Pancreas (tissue), 10 donors: ENCODE data around the gene CCDC138. TPM values are rescaled to one million over a fixed set of nuclear protein-coding genes. Genes with fewer than 3 reads are reported as not detected.

Source experiments
- ATAC-seq, 4 donors: fragments of 200-7000 bp; cut with Tn5 transposase; one replicate each; pipeline versions ENCODE4 v1.8.0 to v1.9.1; 2020; ENCODE audit warnings: mild to moderate bottlenecking in 4 of 4, moderate library complexity in 4 of 4
- DNase-seq, 6 donors: peaks; one replicate each; pipeline ENCODE4 v3.0.0-alpha.2; 2020
- FAIRE-seq: peaks from 2 replicates; lab custom pipeline; 2012; peaks lifted over from hg19 to GRCh38; lab: Jason Lieb, UNC
- H3K27ac ChIP-seq, 4 donors: fragments of 200-600 bp; sonication (generic); 1 replicate in 3 of 4; 2 replicates in 1 of 4; pipeline versions ENCODE4 v1.5.0 to v1.8.0; 2020
- H3K27me3 ChIP-seq, 4 donors: fragments of 200-600 bp; one replicate each; pipeline ENCODE4 v1.8.0; 2021
- H3K36me3 ChIP-seq, 3 donors: fragments of 200-600 bp; sonication (generic) in 1 of 3; one replicate each; pipeline versions ENCODE4 v1.5.0 to v1.8.0; 2020 to 2021
- H3K4me1 ChIP-seq, 3 donors: fragments of 200-600 bp; one replicate each; pipeline ENCODE4 v1.8.0; 2021
- H3K4me3 ChIP-seq, 4 donors: fragments of 200-600 bp; sonication (generic) in 2 of 4; one replicate each; pipeline versions ENCODE4 v1.5.0 to v1.8.0; 2020 to 2021
- H3K9me3 ChIP-seq, 4 donors: fragments of 200-600 bp; one replicate each; pipeline ENCODE4 v1.8.0; 2021
- CTCF ChIP-seq, 4 donors: fragments of 200-600 bp; sonication (generic) in 3 of 4; IDR thresholded peaks; one replicate each; pipeline versions ENCODE4 v1.5.0 to v1.8.0; 2021; ENCODE audit warnings: antibody characterized with exemption in 4 of 4
- WGBS, 2 donors: extraction: QIAGEN DNeasy Blood & Tissue Kit; methylation state at CpG; one replicate each; pipeline ENCODE4 v1.1.7; 2013; 5-methylcytosine and 5-hydroxymethylcytosine counted together
- intact Hi-C, 3 donors: fragments of 100-400 bp; cut with DNase I; formaldehyde crosslinking; loops; one replicate each; pipeline versions ENCODE4 v1.11.1 to v1.14.2; 2022
- polyA plus RNA-seq, 2 donors: library from polyadenylated mRNA; stranded (reverse); fragments of 200-250 nt; gene quantifications; one replicate each; pipeline ENCODE4 v1.2.3, GENCODE V29; 2013
- total RNA-seq, 6 donors: library from RNA; stranded (reverse); fragmentation: NEBNext Ultra II Directional in 4 of 6; extraction: Animal tissue kit (Norgen Biotek cat#: 25700) in 4 of 6; gene quantifications; one replicate each; pipeline versions ENCODE4 v1.2.1 to v1.2.4, GENCODE V29; 2021 to 2023
- donor health status: healthy with polysubstance abuse.
- donor health status: DM: no; HTN: no; CAD: no; lungs with moderate emphysema.
- donor health status: DM: no; HTN: no; CAD: no.
- donor health status: control.
- donor health status: control.
- donor health status: Bipolar disorder and iron deficiency.
- donor health status: DM: yes; HTN: yes; CAD: no.
- donor health status: DM: no; HTN: no; CAD: no.
- donor health status: DM: no; HTN: no; CAD: no.
- donor health status: DM: yes; HTN: yes; CAD: no.

The CCDC138 gene
- total and polyA plus RNA-seq, 8 donors: 0.72 to 2.0 (median 1.6) TPM

- no peak for DNase-seq
- no peak for FAIRE-seq
- TF ChIP-seq CTCF (IDR thresholded peaks at IDR 0.05): no peak
Measured at GRCh38 chr2:108868911-108869310, 82.3 kb downstream of the CCDC138 start.

GRCh38 chr2:108869542-108869941 lies 83.0 kb downstream of the CCDC138 start:
- DNase-seq: no peak
- intact Hi-C loops: no loop called here
- ATAC-seq: no peak
- no peaks in the 10 kb centered on the region for H3K27me3 ChIP-seq
- no peaks in the 10 kb centered on the region for H3K9me3 ChIP-seq
- no peak overlapping the region for H3K4me3 ChIP-seq
- no peak for FAIRE-seq
- no peaks in the 10 kb centered on the region for H3K4me1 ChIP-seq
- no peaks in the 10 kb centered on the region for H3K36me3 ChIP-seq
- TF ChIP-seq CTCF (IDR thresholded peaks at IDR 0.05): no peak
- 84 to 88% methylated on average over 3 of the region's 3 CpGs for WGBS, 2 donors
- no peak overlapping the region for H3K27ac ChIP-seq

More at GRCh38 chr2:108868911-108869310, 82.3 kb downstream of the CCDC138 start:
- no peaks in the 10 kb centered on the region for H3K4me1 ChIP-seq
- ATAC-seq: no peak
- H3K36me3 ChIP-seq: no peaks in the 10 kb centered on the region
- no peak overlapping the region for H3K4me3 ChIP-seq
- WGBS, 2 donors: 83 to 90% methylated on average over 1 of the region's 1 CpG
- H3K27me3 ChIP-seq: no peaks in the 10 kb centered on the region
- intact Hi-C loops: no loop called here
- H3K9me3 ChIP-seq: no peaks in the 10 kb centered on the region
- no peak overlapping the region for H3K27ac ChIP-seq

DNA sequence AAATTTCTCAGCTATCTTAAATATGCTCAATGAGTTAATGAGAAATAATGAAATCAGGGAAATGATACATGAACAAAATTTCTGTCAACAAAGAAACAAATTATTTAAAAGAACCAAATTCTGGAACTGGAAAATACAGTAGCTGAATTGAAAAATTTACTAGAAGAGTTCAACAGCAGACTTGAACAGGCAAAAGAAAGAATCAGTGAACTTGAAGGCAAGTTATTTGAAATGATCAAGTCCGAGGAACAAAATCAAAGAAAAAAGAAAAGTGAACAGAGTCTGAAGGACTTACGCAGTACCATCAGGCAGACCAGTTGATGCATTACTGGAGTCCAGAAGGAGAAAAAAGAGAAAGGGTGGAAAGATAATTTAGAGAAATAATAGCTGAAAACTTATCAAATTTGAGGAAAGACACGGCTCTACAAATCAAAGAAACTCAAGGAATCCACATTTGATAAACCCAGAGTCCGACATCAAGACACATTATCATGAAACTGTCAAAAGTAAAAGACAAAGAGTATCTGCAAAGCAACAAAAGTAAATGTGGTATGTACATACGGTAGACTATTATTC lies 83.6 kb downstream of the CCDC138 start:
- WGBS, 2 donors: 96 to 98% methylated on average over 5 of the region's 5 CpGs
- no peaks in the 10 kb centered on the region for H3K27me3 ChIP-seq
- no peaks in the 10 kb centered on the region for H3K9me3 ChIP-seq
- no peak overlapping the region for H3K4me3 ChIP-seq
- no peak overlapping the region for H3K27ac ChIP-seq
- intact Hi-C loops: no loop called here
- ATAC-seq (no peak), DNase-seq (no peak), FAIRE-seq (no peak)
- no peaks in the 10 kb centered on the region for H3K4me1 ChIP-seq
- H3K36me3 ChIP-seq: no peaks in the 10 kb centered on the region
- no peak for TF ChIP-seq CTCF (IDR thresholded peaks at IDR 0.05)

DNA sequence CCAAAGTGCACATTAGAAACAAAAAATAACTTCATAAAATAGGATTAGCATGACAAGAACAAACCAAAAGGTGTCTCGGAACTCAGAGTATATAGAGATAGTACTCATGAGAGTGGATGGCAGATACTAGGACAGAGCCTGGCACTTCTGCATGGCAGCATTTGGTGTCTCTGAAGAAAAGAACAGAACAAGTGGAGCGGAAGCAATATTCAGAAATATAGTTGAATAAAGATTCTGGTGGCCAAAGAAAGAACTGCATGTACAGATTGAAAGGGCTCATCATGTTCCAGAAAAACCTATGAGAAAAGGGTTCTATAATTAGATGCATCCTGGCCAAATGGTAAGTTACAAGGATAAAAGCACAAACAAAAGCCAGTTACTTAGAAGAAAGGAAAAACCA lies 90.9 kb downstream of the CCDC138 start:
- 97 to 98% methylated on average over 2 of the region's 2 CpGs for WGBS, 2 donors

More for the DNA sequence above, 90.9 kb downstream of the CCDC138 start:
- intact Hi-C loops: no loop called here
- Histone ChIP-seq H3K36me3 (no peaks in the 10 kb centered on the region), H3K9me3 (no peaks in the 10 kb centered on the region), H3K4me3 (no peak overlapping the region), H3K27ac (no peak overlapping the region), H3K4me1 (no peaks in the 10 kb centered on the region), H3K27me3 (no peaks in the 10 kb centered on the region)
- DNase-seq (no peak), FAIRE-seq (no peak), ATAC-seq (no peak)
- TF ChIP-seq CTCF (IDR thresholded peaks at IDR 0.05): no peak
